Neural progenitor cell (in vitro differentiated cells): ENCODE data around the gene TRAF4. TPM values are rescaled to one million over a fixed set of nuclear protein-coding genes. Genes with fewer than 3 reads are reported as not detected.

ENCODE experiments used
- DNase-seq: peaks from one replicate; pipeline ENCODE4 v3.0.0-alpha.2; 2016; ENCODE audit warnings: low spot score
- H2AFZ ChIP-seq: fragments of 200-600 bp; sonication (generic); replicated peaks from 2 replicates; pipeline ENCODE4 v1.6.1; 2016; ENCODE audit warnings: antibody characterized with exemption
- H3F3A ChIP-seq: fragments of 200-600 bp; sonication (generic); 2 replicates; pipeline ENCODE4 v1.6.1; 2016; ENCODE audit warnings: antibody characterized with exemption, low read depth
- H3K27ac ChIP-seq: fragments of 200-600 bp; sonication (generic); 2 replicates; pipeline ENCODE4 v1.5.1; 2016; ENCODE audit warnings: mild to moderate bottlenecking
- H3K27me3 ChIP-seq: fragments of 200-600 bp; sonication (generic); 2 replicates; pipeline ENCODE4 v1.6.1; 2016; ENCODE audit warnings: mild to moderate bottlenecking, moderate library complexity
- H3K36me3 ChIP-seq: fragments of 200-600 bp; sonication (generic); 2 replicates; pipeline ENCODE4 v1.5.1; 2016
- H3K4me1 ChIP-seq: fragments of 200-600 bp; sonication (generic); 2 replicates; pipeline ENCODE4 v1.6.1; 2016; ENCODE audit warnings: mixed run types
- H3K4me2 ChIP-seq: fragments of 200-600 bp; sonication (generic); 2 replicates; pipeline ENCODE4 v1.6.1; 2016
- H3K4me3 ChIP-seq: fragments of 200-600 bp; sonication (generic); 2 replicates; pipeline ENCODE4 v1.5.1; 2016
- H3K79me2 ChIP-seq: fragments of 200-600 bp; sonication (generic); 2 replicates; pipeline ENCODE4 v1.6.1; 2016; ENCODE audit warnings: low read depth
- H3K9ac ChIP-seq: fragments of 200-600 bp; sonication (generic); 2 replicates; pipeline ENCODE4 v1.6.1; 2016
- H3K9me3 ChIP-seq: fragments of 200-600 bp; sonication (generic); 2 replicates; pipeline ENCODE4 v1.5.1; 2016; ENCODE audit warnings: low read depth
- H4K20me1 ChIP-seq: fragments of 200-600 bp; sonication (generic); 2 replicates; pipeline ENCODE4 v1.6.1; 2016; ENCODE audit warnings: low read depth
- H3K27ac Mint-ChIP-seq: 3 replicates; pipeline ENCODE4 v1.8.0; 2021; ENCODE audit warnings: mixed read lengths
- H3K27me3 Mint-ChIP-seq: 2 replicates; pipeline ENCODE4 v1.8.0; 2022; ENCODE audit warnings: low read depth, mild to moderate bottlenecking, inconsistent platforms, moderate library complexity, mixed read lengths; ENCODE audit not compliant: insufficient read depth
- H3K36me3 Mint-ChIP-seq: 3 replicates; pipeline ENCODE4 v1.8.0; 2021; ENCODE audit warnings: mixed read lengths
- H3K4me1 Mint-ChIP-seq: 3 replicates; pipeline ENCODE4 v1.8.0; 2021; ENCODE audit warnings: mixed read lengths
- H3K4me3 Mint-ChIP-seq: 3 replicates; pipeline ENCODE4 v1.8.0; 2021; ENCODE audit warnings: mild to moderate bottlenecking, moderate library complexity, mixed read lengths
- H3K9me3 Mint-ChIP-seq: 3 replicates; pipeline ENCODE4 v1.8.0; 2020; ENCODE audit warnings: mixed read lengths
- CTCF ChIP-seq: fragments of 200-600 bp; sonication (generic); IDR thresholded peaks from 2 replicates; pipeline ENCODE4 v1.5.1; 2017; ENCODE audit warnings: antibody characterized with exemption, mild to moderate bottlenecking
- EZH2 ChIP-seq: fragments of 200-600 bp; sonication (generic); IDR thresholded peaks from 2 replicates; pipeline ENCODE4 v1.6.1; 2017; ENCODE audit warnings: antibody characterized with exemption, mild to moderate bottlenecking, moderate library complexity
- EZH2phosphoT487 ChIP-seq: fragments of 200-600 bp; sonication (generic); IDR thresholded peaks from 2 replicates; pipeline ENCODE4 v1.6.1; 2017; ENCODE audit warnings: antibody characterized with exemption
- total RNA-seq: library from RNA; depleted of rRNA; stranded (reverse); fragments of >200 nt; gene quantifications from 2 replicates; pipeline ENCODE4 v1.2.3, GENCODE V29; 2015; ENCODE audit warnings: low replicate concordance

The TRAF4 gene
- total RNA-seq, 1 donor from 2014 or later, result 32.2 TPM

GRCh38 chr17:28756049-28756804 is 12.4 kb downstream of the TRAF4 start:
- Mint-ChIP-seq H3K4me3 (no peak overlapping the region), H3K27ac (no peak overlapping the region), H3K4me1 (peaks cover 17% of the 10 kb centered on the region), H3K27me3 (peaks cover 3% of the 10 kb centered on the region), H3K9me3 (no peaks in the 10 kb centered on the region), H3K36me3 (peaks cover 27% of the 10 kb centered on the region)
- Histone ChIP-seq H3K36me3 (no peaks in the 10 kb centered on the region), H3K4me3 (no peak overlapping the region), H3K27me3 (no peaks in the 10 kb centered on the region), H3K79me2 (peaks cover 20% of the 10 kb centered on the region), H3K9ac (no peak overlapping the region), H3F3A (peaks cover 32% of the 10 kb centered on the region), H4K20me1 (peaks cover 38% of the 10 kb centered on the region), H3K4me1 (peaks cover 10% of the 10 kb centered on the region), H3K9me3 (no peaks in the 10 kb centered on the region), H3K27ac (no peak overlapping the region), H3K4me2 (no peak overlapping the region), H2AFZ (no peak overlapping the region)
- TF ChIP-seq EZH2phosphoT487 (no peak), EZH2 (no peak)
- no peak for DNase-seq

GRCh38 chr17:28758411-28759121 is 14.8 kb downstream of the TRAF4 start:
- peaks cover 57% of the 10 kb centered on the region for H4K20me1 ChIP-seq
- no peaks in the 10 kb centered on the region for H3K27me3 ChIP-seq
- no peak overlapping the region for H3K27ac Mint-ChIP-seq
- no peak for TF ChIP-seq EZH2phosphoT487
- H3K4me3 ChIP-seq, result no peak overlapping the region
- peak overlapping the region; percentile 21 for H3K4me3 Mint-ChIP-seq
- peaks cover 29% of the 10 kb centered on the region for H3K4me1 Mint-ChIP-seq
- no peaks in the 10 kb centered on the region for H3K9me3 Mint-ChIP-seq
- peaks cover 3% of the 10 kb centered on the region for H3K27me3 Mint-ChIP-seq
- DNase-seq, result no peak
- H3K79me2 ChIP-seq, result peaks cover 27% of the 10 kb centered on the region
- H3K4me2 ChIP-seq, result no peak overlapping the region
- no peak overlapping the region for H3K27ac ChIP-seq
- H3K4me1 ChIP-seq, result peaks cover 21% of the 10 kb centered on the region
- peaks cover 36% of the 10 kb centered on the region for H3F3A ChIP-seq
- H3K36me3 Mint-ChIP-seq, result peaks cover 22% of the 10 kb centered on the region
- no peak overlapping the region for H3K9ac ChIP-seq
- no peaks in the 10 kb centered on the region for H3K36me3 ChIP-seq
- H2AFZ ChIP-seq, result no peak overlapping the region
- no peaks in the 10 kb centered on the region for H3K9me3 ChIP-seq

- Histone ChIP-seq H3K36me3 (no peaks in the 10 kb centered on the region), H3K9me3 (no peaks in the 10 kb centered on the region), H3K9ac (no peak overlapping the region), H4K20me1 (peaks cover 65% of the 10 kb centered on the region), H3K4me2 (no peak overlapping the region), H3K79me2 (peaks cover 31% of the 10 kb centered on the region), H3K4me1 (peaks cover 21% of the 10 kb centered on the region), H3K27me3 (no peaks in the 10 kb centered on the region), H3K4me3 (no peak overlapping the region), H2AFZ (no peak overlapping the region), H3F3A (peaks cover 44% of the 10 kb centered on the region), H3K27ac (no peak overlapping the region)
- peaks cover 25% of the 10 kb centered on the region for H3K36me3 Mint-ChIP-seq
- DNase-seq, result no peak
- no peaks in the 10 kb centered on the region for H3K9me3 Mint-ChIP-seq
- peak overlapping the region; percentile 21 for H3K4me3 Mint-ChIP-seq
- peaks cover 31% of the 10 kb centered on the region for H3K4me1 Mint-ChIP-seq
- no peak for TF ChIP-seq EZH2phosphoT487
- TF ChIP-seq EZH2, result no peak
- no peak for TF ChIP-seq CTCF
- peaks cover 3% of the 10 kb centered on the region for H3K27me3 Mint-ChIP-seq
- no peak overlapping the region for H3K27ac Mint-ChIP-seq
These were observed 15.6 kb downstream of the TRAF4 start for GRCh38 chr17:28759256-28759865.
